D721Med (cell line): Measurements from ENCODE around the gene DCXR.

ENCODE experiments used
- DNase-seq: peaks from one replicate; pipeline ENCODE4 v3.0.0; 2011; ENCODE audit warnings: low spot score; ENCODE audit not compliant: insufficient read length
- FAIRE-seq: peaks from 2 replicates; lab custom pipeline; 2011; peaks lifted over from hg19 to GRCh38; lab: Jason Lieb, UNC
- TF ChIP-seq, protein P1 (sequence below): IDR thresholded peaks from 2 replicates; pipeline ENCODE4 v1.5.1; 2012; ENCODE audit warnings: mild to moderate bottlenecking, control low read depth; ENCODE audit not compliant: insufficient read depth; ENCODE audit errors: missing control alignments

Gene DCXR

DNA sequence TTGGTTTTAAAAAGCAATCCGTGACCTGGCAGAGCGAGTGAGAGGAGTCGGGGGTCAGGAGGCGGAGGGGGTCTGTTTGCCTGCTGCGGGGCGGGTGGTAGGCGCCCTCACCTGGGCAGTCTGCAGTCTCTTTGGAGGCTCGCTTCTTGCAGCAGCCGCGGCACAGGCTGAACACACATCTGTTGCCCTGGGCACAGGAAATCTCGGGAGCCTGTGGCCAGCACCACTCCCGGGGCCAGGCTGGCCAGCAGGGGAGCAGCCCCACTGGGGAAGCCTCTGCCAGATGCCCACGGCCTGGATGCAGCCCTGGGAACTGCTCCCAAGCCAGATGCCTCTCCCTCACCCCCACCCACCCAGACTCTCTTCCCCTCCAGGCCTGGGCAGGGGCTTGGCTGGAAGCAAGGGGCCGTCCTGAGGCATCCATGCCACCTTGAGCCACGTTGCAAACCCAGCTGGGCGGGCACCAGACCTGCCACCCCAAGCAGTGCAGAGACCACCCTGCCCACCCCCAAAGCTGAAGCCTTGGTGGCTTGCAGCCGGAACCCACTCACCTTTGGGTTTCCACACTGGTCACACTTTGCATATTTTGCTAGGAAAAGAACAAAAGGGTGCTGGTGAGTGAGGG, 20.8 kb upstream of the DCXR start:
- no peak for FAIRE-seq
- DNase-seq: no peak
- TF ChIP-seq, protein P1, sequence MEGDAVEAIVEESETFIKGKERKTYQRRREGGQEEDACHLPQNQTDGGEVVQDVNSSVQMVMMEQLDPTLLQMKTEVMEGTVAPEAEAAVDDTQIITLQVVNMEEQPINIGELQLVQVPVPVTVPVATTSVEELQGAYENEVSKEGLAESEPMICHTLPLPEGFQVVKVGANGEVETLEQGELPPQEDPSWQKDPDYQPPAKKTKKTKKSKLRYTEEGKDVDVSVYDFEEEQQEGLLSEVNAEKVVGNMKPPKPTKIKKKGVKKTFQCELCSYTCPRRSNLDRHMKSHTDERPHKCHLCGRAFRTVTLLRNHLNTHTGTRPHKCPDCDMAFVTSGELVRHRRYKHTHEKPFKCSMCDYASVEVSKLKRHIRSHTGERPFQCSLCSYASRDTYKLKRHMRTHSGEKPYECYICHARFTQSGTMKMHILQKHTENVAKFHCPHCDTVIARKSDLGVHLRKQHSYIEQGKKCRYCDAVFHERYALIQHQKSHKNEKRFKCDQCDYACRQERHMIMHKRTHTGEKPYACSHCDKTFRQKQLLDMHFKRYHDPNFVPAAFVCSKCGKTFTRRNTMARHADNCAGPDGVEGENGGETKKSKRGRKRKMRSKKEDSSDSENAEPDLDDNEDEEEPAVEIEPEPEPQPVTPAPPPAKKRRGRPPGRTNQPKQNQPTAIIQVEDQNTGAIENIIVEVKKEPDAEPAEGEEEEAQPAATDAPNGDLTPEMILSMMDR: no peak

DNA sequence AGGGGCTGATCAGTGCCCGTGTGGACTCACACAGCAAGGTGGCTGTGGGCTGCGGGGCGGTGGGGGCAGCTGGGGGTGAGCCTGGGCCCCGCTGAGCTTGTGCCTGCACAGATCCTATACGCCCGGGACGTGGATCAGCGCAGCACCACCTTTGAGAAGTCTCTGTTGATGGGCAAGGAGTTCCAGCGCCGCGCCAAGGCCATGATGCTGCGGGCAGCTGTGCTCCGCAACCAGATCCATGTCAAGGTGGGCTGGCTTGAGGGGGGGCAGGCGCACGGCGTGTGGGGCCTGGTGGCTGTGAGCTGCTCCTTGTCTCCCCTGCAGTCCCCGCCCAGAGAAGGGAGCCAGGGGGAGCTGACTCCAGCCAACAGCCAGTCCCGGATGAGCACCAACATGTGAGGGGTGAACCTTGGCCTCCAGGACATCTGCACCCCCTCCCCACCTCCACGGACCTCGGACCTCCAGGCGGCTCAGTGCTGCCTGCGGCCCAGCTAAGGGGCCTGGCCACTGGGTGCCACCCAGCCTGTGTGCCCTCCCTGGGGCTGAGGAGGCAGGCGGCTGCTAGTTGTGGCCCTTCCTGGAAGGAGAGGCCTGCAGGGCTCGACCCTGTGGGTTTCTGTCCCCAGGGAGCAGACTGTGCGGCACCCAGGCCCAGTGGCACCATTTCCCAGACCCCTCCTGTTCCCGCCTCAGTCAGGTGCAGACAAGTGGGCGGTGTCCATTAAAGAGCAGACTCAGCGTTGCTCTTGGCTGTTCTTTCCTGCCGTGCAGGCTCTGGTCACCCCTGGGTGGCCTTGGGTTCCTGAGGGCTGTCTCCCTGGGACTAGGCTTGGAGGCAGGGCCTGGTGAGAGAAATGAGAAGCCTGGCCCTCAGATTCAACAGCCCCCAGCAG, 19.5 kb upstream of the DCXR start:
- TF ChIP-seq, protein P1: no peak
- no peak for DNase-seq
- no peak for FAIRE-seq

DNA sequence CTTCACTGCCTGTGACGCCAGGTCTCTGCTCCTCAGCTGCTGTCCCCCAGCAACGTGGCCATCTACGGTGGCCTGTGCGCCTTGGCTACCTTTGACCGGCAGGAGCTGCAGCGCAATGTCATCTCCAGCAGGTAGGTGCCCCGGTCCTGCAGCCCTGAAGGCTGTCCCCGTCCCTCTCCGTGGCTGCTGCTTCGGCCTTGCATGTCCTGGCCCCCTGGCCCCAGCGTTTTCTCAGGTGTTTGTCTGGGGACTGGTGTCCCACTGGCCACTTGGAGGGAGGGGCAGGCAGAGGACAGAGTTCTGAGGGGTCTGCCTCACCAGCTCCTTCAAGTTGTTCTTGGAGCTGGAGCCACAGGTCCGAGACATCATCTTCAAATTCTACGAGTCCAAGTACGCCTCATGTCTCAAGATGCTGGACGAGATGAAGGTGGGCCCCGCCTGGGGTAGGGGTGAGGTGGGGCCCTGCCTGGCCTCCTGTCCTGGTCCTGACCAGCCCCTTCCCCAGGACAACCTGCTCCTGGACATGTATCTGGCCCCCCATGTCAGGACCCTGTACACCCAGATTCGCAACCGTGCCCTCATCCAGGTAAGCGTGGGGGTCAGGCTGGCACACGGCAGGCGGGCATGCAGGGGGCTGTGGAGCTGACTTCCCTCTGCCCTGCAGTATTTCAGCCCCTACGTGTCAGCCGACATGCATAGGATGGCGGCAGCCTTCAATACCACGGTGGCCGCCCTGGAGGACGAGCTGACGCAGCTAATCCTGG, 18.6 kb upstream of the DCXR start:
- TF ChIP-seq, protein P1: no peak
- no peak for FAIRE-seq
- DNase-seq: no peak

GRCh38 chr17:82055023-82055964, 17.8 kb upstream of the DCXR start:
- DNase-seq (no peak), FAIRE-seq (no peak)
- TF ChIP-seq, protein P1: no peak

- FAIRE-seq (no peak), DNase-seq (no peak)
- TF ChIP-seq, protein P1: no peak
Observed at GRCh38 chr17:82054351-82055022, 17.0 kb upstream of the DCXR start.

DNA sequence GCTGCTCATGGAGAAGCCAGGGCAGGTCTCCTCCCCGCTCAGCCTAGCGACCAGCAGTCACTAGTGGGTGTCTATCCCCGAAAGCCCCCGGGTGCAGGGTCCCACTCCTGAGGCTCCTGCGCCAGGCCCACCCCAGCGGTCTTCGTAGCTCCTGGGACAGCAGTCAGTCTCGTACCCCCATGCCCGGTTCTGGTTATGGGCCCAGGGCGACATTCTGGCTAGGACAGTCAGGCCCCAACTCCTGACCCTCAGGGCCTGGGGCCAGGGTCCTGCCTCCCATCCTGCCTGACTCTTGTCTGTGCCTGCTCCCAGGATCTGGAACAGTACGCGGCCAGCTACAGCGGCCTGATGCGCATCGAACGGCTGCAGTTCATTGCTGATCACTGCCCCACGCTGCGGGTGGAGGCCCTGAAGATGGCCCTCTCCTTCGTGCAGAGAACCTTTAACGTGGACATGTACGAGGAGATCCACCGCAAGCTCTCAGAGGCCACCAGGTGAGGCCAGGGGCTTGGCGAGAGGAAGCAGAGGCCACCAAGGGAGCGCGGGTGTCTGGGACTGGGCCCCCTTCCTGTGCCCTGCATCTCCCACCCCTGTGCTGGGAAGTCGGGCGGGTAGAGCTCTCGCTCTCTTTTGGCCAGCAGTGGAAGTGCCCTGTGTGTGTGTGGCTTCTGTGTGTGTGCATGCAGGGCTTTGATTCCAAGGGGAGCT, 16.2 kb upstream of the DCXR start:
- TF ChIP-seq, protein P1: no peak
- DNase-seq (no peak), FAIRE-seq (no peak)
